Placental pericyte (primary cell): ENCODE results near the gene C3orf20. TPM values are rescaled to one million over a fixed set of nuclear protein-coding genes. Genes with fewer than 3 reads are reported as not detected.

Experiments
- total RNA-seq: library from RNA; depleted of rRNA; stranded (reverse); fragments of >200 nt; gene quantifications from 2 replicates; pipeline ENCODE4 v1.2.3, GENCODE V29; 2012

Gene C3orf20
- under 0.01 and 0.22 TPM in 2 replicates for total RNA-seq

GRCh38 chr3:14674841-14675240 is at the start of gene C3orf20:
TSS of gene C3orf20 (plus strand) at chr3:14675141. CDS start at chr3:14682714, 7,573 bp downstream.

GRCh38 chr3:14651440-14652251 is 23.3 kb upstream of the C3orf20 start, which contains the start of gene CCDC174:
TSS of gene CCDC174 (plus strand) at chr3:14651762. CDS start at chr3:14651837, 75 bp downstream.

GRCh38 chr3:14818804-14819500 is 144.0 kb downstream of the C3orf20 start, which contains the start of gene FGD5:
TSS of gene FGD5 (plus strand) at chr3:14818962. CDS start at chr3:14819072, 110 bp downstream.

Other genes starting within 250 kb of the C3orf20 start
- gene GRIP2, start 134.8 kb upstream of the C3orf20 start, total RNA-seq = 0.44 and 2.7 TPM in 2 replicates
- gene CCDC174, start 23.4 kb upstream of the C3orf20 start, total RNA-seq = 11.9 and 36.5 TPM in 2 replicates
- 0.14 and 0.22 TPM in 2 replicates for gene FGD5, start 143.8 kb downstream of the C3orf20 start, total RNA-seq